A673 (cell line): ENCODE data around the gene PCARE.

Experiments used
- EZH2 ChIP-seq: fragments of 200-600 bp; sonication (generic); IDR thresholded peaks from 2 replicates; pipeline ENCODE4 v1.6.1; 2017; ENCODE audit warnings: borderline replicate concordance, low read depth, mild to moderate bottlenecking, mixed read lengths, antibody characterized with exemption, low read length; ENCODE audit not compliant: poor library complexity, severe bottlenecking
- TF ChIP-seq, protein P1 (sequence below): fragments of 300-800, 200-600 bp; sonication (generic); conservative IDR thresholded peaks from 2 replicates; pipeline ENCODE4 v1.5.1; 2017; ENCODE audit warnings: low read depth, mild to moderate bottlenecking, antibody characterized with exemption, low read length, moderate library complexity, mixed read lengths

GRCh38 chr2:29100564-29100963 is 26.2 kb upstream of the PCARE start:
- TF ChIP-seq, protein P1, sequence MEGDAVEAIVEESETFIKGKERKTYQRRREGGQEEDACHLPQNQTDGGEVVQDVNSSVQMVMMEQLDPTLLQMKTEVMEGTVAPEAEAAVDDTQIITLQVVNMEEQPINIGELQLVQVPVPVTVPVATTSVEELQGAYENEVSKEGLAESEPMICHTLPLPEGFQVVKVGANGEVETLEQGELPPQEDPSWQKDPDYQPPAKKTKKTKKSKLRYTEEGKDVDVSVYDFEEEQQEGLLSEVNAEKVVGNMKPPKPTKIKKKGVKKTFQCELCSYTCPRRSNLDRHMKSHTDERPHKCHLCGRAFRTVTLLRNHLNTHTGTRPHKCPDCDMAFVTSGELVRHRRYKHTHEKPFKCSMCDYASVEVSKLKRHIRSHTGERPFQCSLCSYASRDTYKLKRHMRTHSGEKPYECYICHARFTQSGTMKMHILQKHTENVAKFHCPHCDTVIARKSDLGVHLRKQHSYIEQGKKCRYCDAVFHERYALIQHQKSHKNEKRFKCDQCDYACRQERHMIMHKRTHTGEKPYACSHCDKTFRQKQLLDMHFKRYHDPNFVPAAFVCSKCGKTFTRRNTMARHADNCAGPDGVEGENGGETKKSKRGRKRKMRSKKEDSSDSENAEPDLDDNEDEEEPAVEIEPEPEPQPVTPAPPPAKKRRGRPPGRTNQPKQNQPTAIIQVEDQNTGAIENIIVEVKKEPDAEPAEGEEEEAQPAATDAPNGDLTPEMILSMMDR, result no peak
- no peak for TF ChIP-seq EZH2
